SU-DHL-6 (cell line): ENCODE results near the gene TRAF6.

Source experiments
- H2AFZ ChIP-seq: fragments of 200-600 bp; sonication (generic); 2 replicates; pipeline ENCODE4 v1.6.1; 2014; ENCODE audit warnings: low read depth, mild to moderate bottlenecking, moderate library complexity, mixed read lengths, antibody characterized with exemption, low read length; ENCODE audit not compliant: severe bottlenecking
- H3F3A ChIP-seq: fragments of 200-600 bp; shearing (Covaris generic); 2 replicates; pipeline ENCODE4 v1.6.0; 2016; ENCODE audit warnings: antibody characterized with exemption, mild to moderate bottlenecking; ENCODE audit not compliant: insufficient read depth
- H3K27ac ChIP-seq: fragments of 200-600 bp; sonication (generic); 2 replicates; pipeline ENCODE4 v1.5.1; 2016; ENCODE audit warnings: low read depth, mild to moderate bottlenecking, low read length, moderate library complexity, mixed read lengths
- H3K27me3 ChIP-seq: fragments of 200-600 bp; sonication (generic), shearing (Covaris generic); 2 replicates; pipeline ENCODE4 v1.6.0; 2014; ENCODE audit warnings: mild to moderate bottlenecking, low read length
- H3K36me3 ChIP-seq: fragments of 200-600 bp; sonication (generic); 2 replicates; pipeline ENCODE4 v1.6.1; 2014; ENCODE audit warnings: mild to moderate bottlenecking, low read length, mixed read lengths
- H3K4me2 ChIP-seq: fragments of 300-600, 200-600 bp; shearing (Covaris generic), sonication (generic); 2 replicates; pipeline ENCODE4 v1.6.0; 2014; ENCODE audit warnings: low read length, low read depth, mild to moderate bottlenecking; ENCODE audit not compliant: poor library complexity, severe bottlenecking
- H3K4me3 ChIP-seq: fragments of 200-600 bp; sonication (generic); 2 replicates; pipeline ENCODE4 v1.5.1; 2014; ENCODE audit warnings: antibody characterized with exemption, low read length, mild to moderate bottlenecking, mixed read lengths; ENCODE audit not compliant: insufficient read depth, poor library complexity, severe bottlenecking
- H3K79me2 ChIP-seq: fragments of 200-600 bp; sonication (generic); 2 replicates; pipeline ENCODE4 v1.6.1; 2014; ENCODE audit warnings: mild to moderate bottlenecking, low read length, moderate library complexity; ENCODE audit not compliant: insufficient read depth
- H3K9ac ChIP-seq: fragments of 200-600 bp; sonication (generic); 2 replicates; pipeline ENCODE4 v1.7.0; 2014; ENCODE audit warnings: mild to moderate bottlenecking, low read length
- H3K9me2 ChIP-seq: fragments of 200-600 bp; sonication (generic); replicated peaks from 2 replicates; pipeline ENCODE4 v1.6.1; 2014; ENCODE audit warnings: low read length; ENCODE audit not compliant: insufficient read depth
- H3K9me3 ChIP-seq: fragments of 200-600 bp; sonication (generic); 2 replicates; pipeline ENCODE4 v1.6.1; 2014; ENCODE audit warnings: low read length, mixed read lengths; ENCODE audit not compliant: insufficient read depth
- H4K20me1 ChIP-seq: fragments of 200-600 bp; sonication (generic); 2 replicates; pipeline ENCODE4 v1.6.1; 2014; ENCODE audit warnings: low read depth, mild to moderate bottlenecking, antibody characterized with exemption, low read length, moderate library complexity, mixed read lengths
- EZH2phosphoT487 ChIP-seq: fragments of 200-600 bp; sonication (generic), shearing (Covaris generic); conservative IDR thresholded peaks from 2 replicates; pipeline ENCODE4 v1.6.1; 2018; ENCODE audit warnings: mild to moderate bottlenecking, antibody characterized with exemption, low read length, moderate library complexity, mixed read lengths
- TF ChIP-seq, protein P1 (sequence below): fragments of 200-600 bp; sonication (generic); IDR thresholded peaks from one replicate; pipeline ENCODE4 v1.5.1; 2017; ENCODE audit warnings: antibody characterized with exemption, mild to moderate bottlenecking, low read length, moderate library complexity; ENCODE audit not compliant: insufficient read depth, poor library complexity, severe bottlenecking

TRAF6 gene

DNA sequence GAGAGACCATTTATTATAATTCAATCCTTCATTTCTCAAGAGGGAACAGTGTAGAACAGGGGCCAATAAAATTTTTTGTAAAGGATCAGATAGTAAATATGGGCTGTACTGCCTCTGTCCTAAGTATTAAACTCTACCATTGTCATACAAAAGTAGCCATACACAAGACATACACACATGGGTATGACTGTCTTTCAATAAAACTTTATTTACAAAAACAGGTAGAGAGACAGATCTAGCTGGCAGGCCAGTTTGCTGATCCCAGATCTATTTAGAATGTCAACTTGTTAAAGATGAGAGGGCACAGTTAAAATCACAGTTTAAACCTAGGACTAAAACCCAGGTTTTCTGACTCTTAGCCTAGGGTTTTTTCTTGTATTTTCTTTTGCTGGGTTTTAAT, 16.7 kb downstream of the TRAF6 start:
- Histone ChIP-seq H3K79me2 (no peaks in the 10 kb centered on the region), H3K27me3 (no peaks in the 10 kb centered on the region), H3K4me2 (no peak overlapping the region), H3K27ac (no peak overlapping the region), H3K9me3 (no peaks in the 10 kb centered on the region), H3K9ac (no peak overlapping the region), H3K36me3 (peaks cover 21% of the 10 kb centered on the region; the same call in 1 of the 2 replicates), H2AFZ (peak overlapping the region; percentile 1), H3F3A (peaks cover 10% of the 10 kb centered on the region), H4K20me1 (no peaks in the 10 kb centered on the region), H3K4me3 (no peak overlapping the region), H3K9me2 (no peaks in the 10 kb centered on the region)
- TF ChIP-seq EZH2phosphoT487: no peak
- TF ChIP-seq, protein P1, sequence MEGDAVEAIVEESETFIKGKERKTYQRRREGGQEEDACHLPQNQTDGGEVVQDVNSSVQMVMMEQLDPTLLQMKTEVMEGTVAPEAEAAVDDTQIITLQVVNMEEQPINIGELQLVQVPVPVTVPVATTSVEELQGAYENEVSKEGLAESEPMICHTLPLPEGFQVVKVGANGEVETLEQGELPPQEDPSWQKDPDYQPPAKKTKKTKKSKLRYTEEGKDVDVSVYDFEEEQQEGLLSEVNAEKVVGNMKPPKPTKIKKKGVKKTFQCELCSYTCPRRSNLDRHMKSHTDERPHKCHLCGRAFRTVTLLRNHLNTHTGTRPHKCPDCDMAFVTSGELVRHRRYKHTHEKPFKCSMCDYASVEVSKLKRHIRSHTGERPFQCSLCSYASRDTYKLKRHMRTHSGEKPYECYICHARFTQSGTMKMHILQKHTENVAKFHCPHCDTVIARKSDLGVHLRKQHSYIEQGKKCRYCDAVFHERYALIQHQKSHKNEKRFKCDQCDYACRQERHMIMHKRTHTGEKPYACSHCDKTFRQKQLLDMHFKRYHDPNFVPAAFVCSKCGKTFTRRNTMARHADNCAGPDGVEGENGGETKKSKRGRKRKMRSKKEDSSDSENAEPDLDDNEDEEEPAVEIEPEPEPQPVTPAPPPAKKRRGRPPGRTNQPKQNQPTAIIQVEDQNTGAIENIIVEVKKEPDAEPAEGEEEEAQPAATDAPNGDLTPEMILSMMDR: no peak

DNA sequence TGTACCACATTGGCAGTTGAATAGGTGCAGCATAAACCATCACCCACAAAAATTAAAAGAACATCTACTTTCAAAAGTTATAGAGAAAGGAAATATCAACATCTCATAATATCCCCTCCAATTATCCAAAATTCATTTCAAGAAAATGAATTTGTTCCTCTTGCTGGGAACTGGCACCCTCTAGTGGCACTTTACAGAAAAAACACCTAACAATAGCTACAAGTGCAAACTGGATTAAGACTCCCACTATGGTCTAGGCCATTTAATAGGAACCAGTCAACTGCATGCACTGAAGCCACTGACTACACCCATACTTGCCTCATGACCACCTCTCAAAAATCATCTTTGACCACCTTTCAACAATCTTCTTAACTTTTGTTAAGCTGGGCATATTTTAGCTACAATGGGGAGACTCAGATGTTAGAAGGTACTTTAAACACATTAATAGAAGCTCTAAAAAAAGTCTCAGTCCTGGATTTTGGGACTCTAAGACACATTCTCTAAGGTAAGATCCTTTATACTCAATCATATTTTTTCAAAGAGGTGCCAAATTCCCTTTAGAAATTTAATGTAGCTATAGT, 17.3 kb downstream of the TRAF6 start:
- Histone ChIP-seq H3K9ac (no peak overlapping the region), H3F3A (peaks cover 10% of the 10 kb centered on the region), H3K27me3 (no peaks in the 10 kb centered on the region), H2AFZ (peak overlapping the region; percentile 1), H3K27ac (no peak overlapping the region), H3K4me2 (no peak overlapping the region), H4K20me1 (no peaks in the 10 kb centered on the region), H3K9me2 (no peaks in the 10 kb centered on the region), H3K79me2 (no peaks in the 10 kb centered on the region), H3K4me3 (no peak overlapping the region), H3K9me3 (no peaks in the 10 kb centered on the region), H3K36me3 (peaks cover 17% of the 10 kb centered on the region; the same call in 1 of the 2 replicates)
- TF ChIP-seq EZH2phosphoT487: no peak
- TF ChIP-seq, protein P1: peak; percentile 82

DNA sequence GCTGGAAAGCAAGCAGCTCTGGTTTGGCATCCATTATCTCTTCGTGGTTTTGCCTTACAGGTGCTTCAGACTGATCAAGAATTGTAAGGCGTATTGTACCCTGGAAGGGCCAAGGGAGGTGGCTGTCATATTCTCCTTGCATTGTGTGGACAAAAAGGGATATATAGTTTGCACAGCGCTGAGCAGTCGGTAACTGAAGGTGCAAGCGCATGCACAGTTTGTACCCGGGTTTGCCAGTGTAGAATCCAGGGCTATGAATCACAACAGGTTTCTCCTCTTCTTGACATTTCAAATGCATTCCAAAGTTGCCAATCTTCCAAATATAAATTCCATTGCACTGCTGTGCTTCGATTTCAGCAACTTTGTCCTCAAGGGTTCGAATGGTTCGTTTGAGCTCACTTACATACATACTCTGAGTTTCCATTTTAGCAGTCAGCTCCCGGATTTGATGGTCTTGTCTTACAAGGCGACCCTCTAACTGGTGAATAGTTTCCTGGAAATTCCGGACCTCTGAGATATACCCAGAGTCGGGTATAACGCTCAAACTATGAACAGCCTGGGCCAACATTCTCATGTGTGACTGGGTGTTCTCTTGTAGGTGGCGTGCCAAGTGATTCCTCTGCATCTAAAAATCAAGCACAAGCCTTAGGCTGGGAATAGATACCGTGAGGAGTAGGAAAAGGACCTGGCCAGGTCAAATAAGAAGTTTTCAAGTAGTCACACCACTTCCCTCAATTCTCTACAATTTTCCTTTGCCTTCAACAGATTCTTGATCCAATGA, 19.9 kb downstream of the TRAF6 start:
- Histone ChIP-seq H3K27ac (no peak overlapping the region), H3K27me3 (no peaks in the 10 kb centered on the region), H3K36me3 (peaks cover 9% of the 10 kb centered on the region; the same call in 1 of the 2 replicates), H4K20me1 (no peaks in the 10 kb centered on the region), H3K4me3 (no peak overlapping the region), H3K9me2 (no peaks in the 10 kb centered on the region), H3K4me2 (no peak overlapping the region), H2AFZ (no peak overlapping the region), H3K79me2 (no peaks in the 10 kb centered on the region), H3K9ac (no peak overlapping the region), H3F3A (peaks cover 10% of the 10 kb centered on the region), H3K9me3 (no peaks in the 10 kb centered on the region)
- TF ChIP-seq, protein P1: no peak
- TF ChIP-seq EZH2phosphoT487: no peak
